SU-DHL-6 (cell line): ENCODE results near the gene POLD4.

Experiments used
- CTCF ChIP-seq: fragments of 200-600 bp; sonication (generic); IDR thresholded peaks from one replicate; pipeline ENCODE4 v1.5.1; 2017; ENCODE audit warnings: antibody characterized with exemption, mild to moderate bottlenecking, low read length, moderate library complexity; ENCODE audit not compliant: insufficient read depth, poor library complexity, severe bottlenecking
- EZH2phosphoT487 ChIP-seq: fragments of 200-600 bp; sonication (generic), shearing (Covaris generic); conservative IDR thresholded peaks from 2 replicates; pipeline ENCODE4 v1.6.1; 2018; ENCODE audit warnings: mild to moderate bottlenecking, antibody characterized with exemption, low read length, moderate library complexity, mixed read lengths

GRCh38 chr11:67368621-67369020 is 15.3 kb upstream of the POLD4 start:
- TF ChIP-seq CTCF, result no peak
- no peak for TF ChIP-seq EZH2phosphoT487
